NCI-H2029 treated with DMSO at 0.1 percent for 48 hours (cell line): ENCODE measurements around the gene CALR.
A peak's percentile ranks its signal among the peaks of the same experiment; 100 is the strongest.

Experiments
- DNase-seq: peaks from one replicate; lab custom pipeline; 2025; lab: John Stamatoyannopoulos, UW

CALR gene

GRCh38 chr19:12979974-12980373, 41.6 kb downstream of the CALR start:
- DNase-seq, result no peak

- DNase-seq, result no peak
These were observed 44.2 kb downstream of the CALR start for GRCh38 chr19:12982648-12983047.

GRCh38 chr19:12983091-12983490, 44.7 kb downstream of the CALR start:
- DNase-seq, result no peak

GRCh38 chr19:12983542-12984142, 45.2 kb downstream of the CALR start:
- DNase-seq, result peak; percentile 18

GRCh38 chr19:12984143-12984627, 45.8 kb downstream of the CALR start:
- DNase-seq, result no peak

- DNase-seq, result no peak
These were observed 46.3 kb downstream of the CALR start for GRCh38 chr19:12984683-12985048.

GRCh38 chr19:12985049-12985776, 46.8 kb downstream of the CALR start:
- no peak for DNase-seq

GRCh38 chr19:12986726-12987125, 48.3 kb downstream of the CALR start:
- DNase-seq, result no peak

GRCh38 chr19:12987190-12987589, 48.8 kb downstream of the CALR start:
- no peak for DNase-seq

GRCh38 chr19:12987781-12988180, 49.4 kb downstream of the CALR start:
- no peak for DNase-seq

GRCh38 chr19:12990431-12990830, 52.0 kb downstream of the CALR start:
- no peak for DNase-seq

GRCh38 chr19:12990853-12991252, 52.4 kb downstream of the CALR start:
- no peak for DNase-seq

- DNase-seq, result no peak
These were observed 52.9 kb downstream of the CALR start for GRCh38 chr19:12991296-12991695.

- no peak for DNase-seq
These were observed 54.3 kb downstream of the CALR start for GRCh38 chr19:12992729-12993128.

GRCh38 chr19:12993562-12993961, 55.2 kb downstream of the CALR start:
- no peak for DNase-seq
